NCI-H1930 (cell line): ENCODE measurements around the gene USPL1.

Experiments
- DNase-seq, 2 experiments: peaks; one replicate each; lab custom pipeline; 2025; lab: John Stamatoyannopoulos, UW

Gene USPL1

DNA sequence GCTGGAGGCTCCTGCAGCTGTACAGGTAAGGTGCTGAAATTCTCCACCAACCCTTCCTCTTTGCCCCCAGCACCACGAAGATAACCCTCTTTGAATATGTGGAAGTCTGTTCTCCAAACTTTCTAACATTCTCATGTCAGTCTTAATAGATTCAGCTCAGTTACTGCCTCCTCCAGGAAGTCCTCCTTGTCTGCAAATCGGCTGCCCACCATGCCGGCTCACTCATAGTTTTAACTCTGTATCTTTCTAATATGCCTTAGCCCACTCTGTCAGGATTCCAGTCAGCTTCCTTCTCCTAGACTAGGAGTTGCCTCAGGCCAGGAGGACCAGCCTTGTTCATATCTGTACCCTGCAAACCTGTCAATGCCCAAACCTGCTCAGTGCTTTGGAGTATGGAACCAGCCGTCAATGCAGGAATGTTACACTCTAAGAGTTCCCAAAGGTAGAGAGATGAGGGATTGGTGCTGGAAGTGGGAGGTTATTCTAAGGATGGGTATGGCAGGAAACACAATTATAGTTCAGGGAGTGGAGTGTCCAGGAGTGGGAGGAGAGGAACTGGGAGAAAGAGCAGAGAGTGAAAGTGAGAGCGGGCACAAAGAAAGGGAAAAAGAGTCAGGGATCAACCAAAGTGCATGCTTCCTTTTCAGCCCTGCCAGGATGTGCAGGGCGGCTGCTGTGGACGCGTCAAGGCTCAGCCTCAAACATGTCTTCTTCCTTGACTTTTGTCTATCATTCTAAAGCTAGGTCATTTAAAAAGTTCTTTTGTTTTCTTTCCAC, 79.6 kb downstream of the USPL1 start:
- DNase-seq, result no peak

GRCh38 chr13:30697996-30698401, 80.3 kb downstream of the USPL1 start:
- DNase-seq, result no peak

GRCh38 chr13:30698488-30699005, 80.8 kb downstream of the USPL1 start:
- DNase-seq, result no peak

DNA sequence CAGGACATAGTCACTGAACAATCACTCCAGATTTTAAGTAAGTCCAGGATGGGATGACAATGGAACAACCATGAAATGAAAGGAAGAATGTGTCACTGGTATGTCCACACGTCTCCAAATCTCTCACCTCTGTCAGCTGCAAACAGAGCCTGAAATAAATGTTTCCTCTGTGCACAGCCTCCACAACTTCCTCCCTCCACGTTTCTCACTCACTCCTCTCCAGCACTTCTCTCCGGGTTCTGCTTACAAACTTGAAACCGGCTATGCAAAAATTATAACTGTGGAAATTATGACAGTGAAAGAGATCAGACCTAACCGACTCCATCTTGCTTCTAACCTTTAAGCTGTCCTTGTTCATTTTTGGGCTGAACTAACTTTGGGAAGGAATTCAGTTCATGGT, 82.6 kb downstream of the USPL1 start:
- no peak for DNase-seq

- DNase-seq, result no peak
Observed at GRCh38 chr13:30702006-30702405, 84.3 kb downstream of the USPL1 start.

- no peak for DNase-seq
Observed at GRCh38 chr13:30704596-30704995, 86.9 kb downstream of the USPL1 start.

- no peak for DNase-seq
Observed at GRCh38 chr13:30705680-30706079, 88.0 kb downstream of the USPL1 start.

GRCh38 chr13:30708541-30708940, 90.8 kb downstream of the USPL1 start:
- DNase-seq, result no peak
